Prostate gland (tissue), 2 donors: ENCODE measurements around the gene HAND2. TPM values are rescaled to one million over a fixed set of nuclear protein-coding genes. Genes with fewer than 3 reads are reported as not detected.

Experiments used
- DNase-seq: peaks from one replicate; pipeline ENCODE4 v3.0.0-alpha.2; 2019; ENCODE audit warnings: low spot score
- H3K27ac ChIP-seq, 2 donors: fragments of 200-600 bp; sonication (generic); 2 replicates each; pipeline ENCODE4 v1.5.1; 2017 to 2019
- H3K27me3 ChIP-seq: fragments of 200-600 bp; sonication (generic); replicated peaks from 2 replicates; pipeline ENCODE4 v1.5.1; 2019; ENCODE audit not compliant: insufficient read depth
- H3K36me3 ChIP-seq, 2 donors: fragments of 200-600 bp; sonication (generic); 1 replicate in 1 of 2; 2 replicates in 1 of 2; pipeline versions ENCODE4 v1.5.1 to v1.8.1; 2017 to 2019
- H3K4me1 ChIP-seq: fragments of 200-600 bp; sonication (generic); replicated peaks from 2 replicates; pipeline ENCODE4 v1.5.1; 2019
- H3K4me3 ChIP-seq, 2 donors: fragments of 200-600 bp; sonication (generic); 2 replicates each; pipeline ENCODE4 v1.5.1; 2017 to 2019
- H3K9me3 ChIP-seq: fragments of 200-600 bp; sonication (generic); 2 replicates; pipeline ENCODE4 v1.5.1; 2017
- POLR2A ChIP-seq: fragments of 450-650 bp; IDR thresholded peaks from one replicate; pipeline ENCODE4 v1.6.1; 2016; ENCODE audit warnings: antibody characterized with exemption, mild to moderate bottlenecking
- POLR2AphosphoS5 ChIP-seq: sonication (generic); formaldehyde crosslinking; IDR thresholded peaks from one replicate; pipeline ENCODE4 v1.6.1; 2017; ENCODE audit warnings: antibody characterized with exemption
- WGBS: methylation state at CpG from one replicate; pipeline ENCODE4 v1.1.5; 2018; 5-methylcytosine and 5-hydroxymethylcytosine counted together
- intact Hi-C: fragments of 100-400 bp; cut with DNase I; formaldehyde crosslinking; loops from one replicate; pipeline ENCODE4 v1.14.2; 2022
- total RNA-seq, 2 donors: library from RNA; depleted of rRNA; stranded (reverse); fragments of >200 nt; gene quantifications; one replicate each; pipeline ENCODE4 v1.1.0, GENCODE V29; 2016
- TF ChIP-seq, protein P1 (sequence below), 4 experiments: fragments of 200-600 bp in 2 of 4; fragments of 450-650 bp in 2 of 4; sonication (generic) in 2 of 4; IDR thresholded peaks; 1 replicate in 3 of 4; 2 replicates in 1 of 4; pipeline ENCODE4 v1.5.1; 2016 to 2019; ENCODE audit warnings: antibody characterized with exemption in 4 of 4, mild to moderate bottlenecking in 2 of 4, moderate library complexity in 2 of 4

Gene HAND2
- total RNA-seq, 2 donors from 2014 or later, result 7.5 TPM; not detected in 1

DNA sequence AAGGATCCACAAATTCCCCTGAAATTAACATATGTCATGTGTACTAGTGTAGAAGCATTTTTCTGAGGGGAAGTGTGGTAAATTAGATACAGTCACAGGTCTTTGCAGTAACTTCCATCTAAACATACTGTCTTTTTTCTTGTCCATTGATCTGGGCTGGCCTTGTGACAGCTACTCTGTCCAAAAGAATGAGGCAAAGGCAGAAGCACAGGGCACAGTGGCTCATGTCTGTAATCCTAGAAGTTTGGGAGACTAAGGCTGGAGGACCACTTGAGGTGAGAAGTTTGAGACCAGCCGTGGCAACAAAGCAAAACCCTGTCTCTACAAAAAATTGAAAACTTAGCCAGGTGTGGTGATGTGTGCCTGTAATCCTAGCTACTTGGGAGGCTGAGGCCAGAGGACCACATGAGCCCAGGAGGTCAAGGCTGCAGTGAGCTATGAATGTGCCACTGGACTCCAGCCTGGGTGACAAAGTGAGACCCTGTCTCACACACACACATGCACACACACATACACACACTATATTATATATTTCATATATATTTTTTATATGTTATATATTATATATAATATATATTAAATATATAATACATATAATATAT is 47.6 kb downstream of the HAND2 start:
- 100% methylated on average over 1 of the region's 1 CpG for WGBS
- Histone ChIP-seq H3K27ac (no peak overlapping the region), H3K9me3 (no peaks in the 10 kb centered on the region), H3K36me3 (no peaks in the 10 kb centered on the region), H3K27me3 (no peaks in the 10 kb centered on the region), H3K4me1 (no peaks in the 10 kb centered on the region), H3K4me3 (no peak overlapping the region)
- TF ChIP-seq, protein P1, sequence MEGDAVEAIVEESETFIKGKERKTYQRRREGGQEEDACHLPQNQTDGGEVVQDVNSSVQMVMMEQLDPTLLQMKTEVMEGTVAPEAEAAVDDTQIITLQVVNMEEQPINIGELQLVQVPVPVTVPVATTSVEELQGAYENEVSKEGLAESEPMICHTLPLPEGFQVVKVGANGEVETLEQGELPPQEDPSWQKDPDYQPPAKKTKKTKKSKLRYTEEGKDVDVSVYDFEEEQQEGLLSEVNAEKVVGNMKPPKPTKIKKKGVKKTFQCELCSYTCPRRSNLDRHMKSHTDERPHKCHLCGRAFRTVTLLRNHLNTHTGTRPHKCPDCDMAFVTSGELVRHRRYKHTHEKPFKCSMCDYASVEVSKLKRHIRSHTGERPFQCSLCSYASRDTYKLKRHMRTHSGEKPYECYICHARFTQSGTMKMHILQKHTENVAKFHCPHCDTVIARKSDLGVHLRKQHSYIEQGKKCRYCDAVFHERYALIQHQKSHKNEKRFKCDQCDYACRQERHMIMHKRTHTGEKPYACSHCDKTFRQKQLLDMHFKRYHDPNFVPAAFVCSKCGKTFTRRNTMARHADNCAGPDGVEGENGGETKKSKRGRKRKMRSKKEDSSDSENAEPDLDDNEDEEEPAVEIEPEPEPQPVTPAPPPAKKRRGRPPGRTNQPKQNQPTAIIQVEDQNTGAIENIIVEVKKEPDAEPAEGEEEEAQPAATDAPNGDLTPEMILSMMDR (IDR thresholded peaks at IDR 0.05), result no peak
- TF ChIP-seq POLR2A (no peak), POLR2AphosphoS5 (no peak)
- DNase-seq, result no peak
- intact Hi-C loops, result no loop called here

- H3K9me3 ChIP-seq, result no peaks in the 10 kb centered on the region
- H3K4me1 ChIP-seq, result no peaks in the 10 kb centered on the region
- intact Hi-C loops, result no loop called here
- H3K27ac ChIP-seq, result no peak overlapping the region
- 57% methylated on average over 4 of the region's 4 CpGs for WGBS
- TF ChIP-seq POLR2AphosphoS5, result no peak
- TF ChIP-seq, protein P1 (IDR thresholded peaks at IDR 0.05), result no peak
- no peak for TF ChIP-seq POLR2A
- no peak for DNase-seq
- no peaks in the 10 kb centered on the region for H3K36me3 ChIP-seq
- H3K4me3 ChIP-seq, result no peak overlapping the region
- H3K27me3 ChIP-seq, result no peaks in the 10 kb centered on the region
Observed at GRCh38 chr4:173478913-173479283, 51.1 kb downstream of the HAND2 start.

DNA sequence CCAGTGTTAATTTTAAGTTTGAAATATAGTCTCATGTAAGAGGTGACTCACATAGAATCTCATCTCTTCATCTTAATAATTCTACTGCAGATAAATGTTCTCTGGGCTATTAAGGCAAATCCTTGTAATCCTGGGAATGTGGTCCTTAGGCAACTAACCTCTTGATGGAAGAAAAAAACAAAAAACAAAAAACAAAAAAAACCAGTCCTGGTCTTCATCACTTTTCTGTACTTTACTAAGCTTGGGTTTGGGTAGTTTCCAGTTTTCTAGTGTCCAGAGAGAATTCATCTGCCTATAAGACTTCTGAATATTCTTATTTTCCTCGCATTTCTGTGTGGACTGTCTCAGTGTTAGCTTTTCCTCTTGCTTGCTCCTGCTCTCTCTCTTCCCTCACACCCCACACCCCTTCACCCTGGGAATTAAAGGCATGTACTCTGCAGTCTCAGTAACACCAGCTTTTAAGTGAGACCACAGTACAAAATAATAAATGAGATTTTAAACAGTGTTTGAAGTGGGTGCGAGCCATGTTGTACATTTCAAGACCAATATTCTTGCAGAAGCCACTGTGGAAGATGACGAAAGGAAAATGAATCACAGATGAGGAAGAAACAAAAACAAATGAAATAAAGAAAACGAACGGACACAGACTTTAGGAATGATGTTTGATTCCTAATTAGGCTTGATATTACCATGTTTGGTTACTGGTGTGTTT is 51.7 kb downstream of the HAND2 start:
- TF ChIP-seq POLR2AphosphoS5, result no peak
- TF ChIP-seq, protein P1 (IDR thresholded peaks at IDR 0.05), result no peak
- TF ChIP-seq POLR2A, result no peak
- Histone ChIP-seq H3K4me3 (no peak overlapping the region), H3K9me3 (no peaks in the 10 kb centered on the region), H3K27ac (no peak overlapping the region), H3K4me1 (no peaks in the 10 kb centered on the region), H3K36me3 (no peaks in the 10 kb centered on the region), H3K27me3 (no peaks in the 10 kb centered on the region)
- intact Hi-C loops, result no loop called here
- no peak for DNase-seq
- WGBS, result 91% methylated on average over 5 of the region's 5 CpGs

- no peaks in the 10 kb centered on the region for H3K9me3 ChIP-seq
- 34% methylated on average over 1 of the region's 1 CpG for WGBS
Observed at GRCh38 chr4:173477016-173477415, 53.0 kb downstream of the HAND2 start.

More at GRCh38 chr4:173477016-173477415, 53.0 kb downstream of the HAND2 start:
- DNase-seq, result no peak
- H3K36me3 ChIP-seq, result no peaks in the 10 kb centered on the region
- TF ChIP-seq, protein P1 (IDR thresholded peaks at IDR 0.05), result no peak
- TF ChIP-seq POLR2AphosphoS5 (no peak), POLR2A (no peak)
- H3K27me3 ChIP-seq, result no peaks in the 10 kb centered on the region
- no peak overlapping the region for H3K4me3 ChIP-seq
- no peaks in the 10 kb centered on the region for H3K4me1 ChIP-seq
- intact Hi-C loops, result no loop called here
- H3K27ac ChIP-seq, result no peak overlapping the region

Other genes starting within 250 kb of the HAND2 start
- gene HMGB2, start 195.9 kb downstream of the HAND2 start, total RNA-seq, result 10 to 100 TPM; 32.2 to 38.0 TPM
- 10 to 100 TPM; 34.9 to 39.0 TPM for gene SAP30, start 159.3 kb downstream of the HAND2 start, total RNA-seq
- gene SCRG1, start 131.1 kb downstream of the HAND2 start, total RNA-seq, result 10 to 100 TPM in 1 of 2 donors, under 1 TPM in 1; 0.14 to 15.1 TPM